ENCODE measurements around the gene ATE1.

ATE1 gene

DNA sequence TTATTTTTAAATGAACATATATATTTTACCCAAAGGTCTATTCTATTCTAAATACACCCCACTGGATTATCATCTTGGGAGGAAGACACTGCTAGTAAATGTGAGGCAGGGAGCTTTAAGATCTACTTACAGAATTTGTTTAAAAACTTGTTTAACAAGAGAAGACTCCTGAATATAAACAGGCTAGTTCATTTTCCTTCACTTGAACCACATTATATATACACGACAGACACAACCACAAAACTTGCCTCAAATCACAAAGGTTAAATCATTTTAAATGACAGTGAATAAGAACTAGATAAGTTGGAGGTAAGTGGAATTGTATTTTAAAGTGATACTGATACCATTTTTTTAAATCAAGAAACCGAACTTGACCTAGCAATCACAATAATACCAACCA is 109.2 kb downstream of the ATE1 start:
- no peak overlapping the region for H3K4me3 ChIP-seq (ENCODE audit: control insufficient read depth, low read depth, low read length)
- DNase-seq (ENCODE audit: low read depth), result no peak
- TF ChIP-seq, protein P1, sequence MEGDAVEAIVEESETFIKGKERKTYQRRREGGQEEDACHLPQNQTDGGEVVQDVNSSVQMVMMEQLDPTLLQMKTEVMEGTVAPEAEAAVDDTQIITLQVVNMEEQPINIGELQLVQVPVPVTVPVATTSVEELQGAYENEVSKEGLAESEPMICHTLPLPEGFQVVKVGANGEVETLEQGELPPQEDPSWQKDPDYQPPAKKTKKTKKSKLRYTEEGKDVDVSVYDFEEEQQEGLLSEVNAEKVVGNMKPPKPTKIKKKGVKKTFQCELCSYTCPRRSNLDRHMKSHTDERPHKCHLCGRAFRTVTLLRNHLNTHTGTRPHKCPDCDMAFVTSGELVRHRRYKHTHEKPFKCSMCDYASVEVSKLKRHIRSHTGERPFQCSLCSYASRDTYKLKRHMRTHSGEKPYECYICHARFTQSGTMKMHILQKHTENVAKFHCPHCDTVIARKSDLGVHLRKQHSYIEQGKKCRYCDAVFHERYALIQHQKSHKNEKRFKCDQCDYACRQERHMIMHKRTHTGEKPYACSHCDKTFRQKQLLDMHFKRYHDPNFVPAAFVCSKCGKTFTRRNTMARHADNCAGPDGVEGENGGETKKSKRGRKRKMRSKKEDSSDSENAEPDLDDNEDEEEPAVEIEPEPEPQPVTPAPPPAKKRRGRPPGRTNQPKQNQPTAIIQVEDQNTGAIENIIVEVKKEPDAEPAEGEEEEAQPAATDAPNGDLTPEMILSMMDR (IDR thresholded peaks at IDR 0.05; ENCODE audit: control insufficient read depth, insufficient read depth, low read depth, low read length, missing control alignments), result no peak

DNA sequence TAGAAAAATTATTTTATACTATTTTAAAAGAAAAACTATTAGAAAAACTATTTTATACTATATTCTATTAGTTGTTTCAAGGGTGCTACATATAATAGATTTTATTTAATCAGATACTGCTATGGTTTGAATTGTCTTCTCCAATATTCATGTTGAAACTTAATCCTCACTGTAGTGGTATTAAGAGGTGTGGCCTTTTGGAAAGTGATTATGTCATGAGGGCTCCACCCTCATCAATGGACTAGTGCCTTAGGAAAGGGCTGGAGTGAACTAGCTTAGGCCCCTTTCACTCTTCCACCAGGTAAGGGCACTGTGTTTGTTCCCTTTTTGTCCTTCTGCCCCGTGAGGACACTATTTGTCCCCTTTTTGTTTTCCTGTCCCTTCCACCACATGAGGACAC is 111.6 kb downstream of the ATE1 start:
- DNase-seq (ENCODE audit: low read depth), result no peak

DNA sequence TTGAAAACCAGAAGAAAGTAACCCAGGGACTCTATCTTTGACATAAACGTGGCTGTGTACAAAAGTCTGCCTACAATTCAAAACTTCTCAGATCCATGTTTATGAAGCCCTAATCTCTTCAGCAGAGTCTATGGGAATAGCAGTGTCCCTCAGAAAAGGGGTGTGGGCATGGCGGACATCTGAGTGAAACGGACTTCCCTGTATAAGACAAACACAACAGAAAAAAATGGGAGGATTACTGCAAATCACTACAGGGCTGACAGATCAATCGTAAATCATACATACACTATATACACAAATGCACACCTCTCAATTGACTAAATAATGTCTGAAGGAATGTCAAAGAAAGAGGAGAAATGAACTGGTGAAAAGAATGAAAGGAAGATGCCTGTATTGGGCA is 114.0 kb downstream of the ATE1 start:
- TF ChIP-seq, protein P1 (IDR thresholded peaks at IDR 0.05; ENCODE audit: control insufficient read depth, insufficient read depth, low read depth, low read length, missing control alignments), result no peak
- DNase-seq (ENCODE audit: low read depth), result no peak
- no peak overlapping the region for H3K4me3 ChIP-seq (ENCODE audit: control insufficient read depth, low read depth, low read length)

More for the DNA sequence above, 111.6 kb downstream of the ATE1 start:
- no peak overlapping the region for H3K4me3 ChIP-seq (ENCODE audit: control insufficient read depth, low read depth, low read length)
- TF ChIP-seq, protein P1 (IDR thresholded peaks at IDR 0.05; ENCODE audit: control insufficient read depth, insufficient read depth, low read depth, low read length, missing control alignments), result no peak

DNA sequence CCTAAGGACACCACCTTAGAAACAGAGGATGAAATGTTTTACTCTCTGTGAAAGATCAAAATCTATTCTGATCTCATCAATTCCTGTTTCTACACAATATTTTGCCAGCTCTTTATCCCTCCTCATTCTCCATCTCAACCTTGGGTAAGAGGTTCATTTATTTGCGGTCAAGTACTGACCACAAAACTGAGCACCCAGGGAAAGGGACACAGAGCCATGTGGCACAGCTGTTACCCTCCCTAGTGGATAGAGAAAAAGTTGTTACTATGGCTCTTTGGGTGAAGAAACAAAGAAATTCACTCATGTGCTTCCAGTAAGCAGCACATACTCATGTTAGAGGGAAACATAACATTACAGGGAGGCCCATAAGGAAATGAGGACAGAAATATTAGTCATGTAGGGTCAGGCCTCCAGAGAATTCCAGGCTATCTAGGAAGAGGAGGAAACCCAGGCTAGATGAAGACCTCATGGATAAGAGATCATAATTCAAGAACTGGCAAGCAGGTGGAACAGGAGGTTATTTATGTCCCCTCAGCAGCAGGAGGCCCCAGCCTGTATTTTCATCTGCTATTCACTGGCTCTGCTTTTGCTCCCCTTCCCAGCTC is 114.5 kb downstream of the ATE1 start:
- H3K4me3 ChIP-seq (ENCODE audit: control insufficient read depth, low read depth, low read length), result no peak overlapping the region
- TF ChIP-seq, protein P1 (IDR thresholded peaks at IDR 0.05; ENCODE audit: control insufficient read depth, insufficient read depth, low read depth, low read length, missing control alignments), result no peak
- no peak for DNase-seq (ENCODE audit: low read depth)

DNA sequence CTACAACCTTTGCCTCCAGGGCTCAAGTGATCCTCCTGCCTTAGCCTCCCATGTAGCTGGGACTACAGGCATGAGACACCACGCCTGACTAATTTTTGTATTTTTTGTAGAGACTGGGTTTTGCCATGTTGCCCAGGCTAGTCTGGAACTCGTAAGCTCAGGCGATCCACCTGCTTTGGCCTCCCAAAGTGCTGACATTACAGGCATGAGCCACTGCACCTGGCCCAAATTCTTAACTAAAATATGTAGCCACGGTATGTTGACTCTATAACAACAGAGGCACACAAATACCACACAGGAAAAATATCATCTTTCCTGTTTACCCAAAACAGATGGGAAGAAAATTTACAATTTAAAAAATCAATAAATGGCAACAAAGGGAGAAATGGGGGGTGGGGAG is 115.8 kb downstream of the ATE1 start:
- TF ChIP-seq, protein P1 (IDR thresholded peaks at IDR 0.05; ENCODE audit: control insufficient read depth, insufficient read depth, low read depth, low read length, missing control alignments), result no peak
- DNase-seq (ENCODE audit: low read depth), result no peak
- H3K4me3 ChIP-seq (ENCODE audit: control insufficient read depth, low read depth, low read length), result no peak overlapping the region

DNA sequence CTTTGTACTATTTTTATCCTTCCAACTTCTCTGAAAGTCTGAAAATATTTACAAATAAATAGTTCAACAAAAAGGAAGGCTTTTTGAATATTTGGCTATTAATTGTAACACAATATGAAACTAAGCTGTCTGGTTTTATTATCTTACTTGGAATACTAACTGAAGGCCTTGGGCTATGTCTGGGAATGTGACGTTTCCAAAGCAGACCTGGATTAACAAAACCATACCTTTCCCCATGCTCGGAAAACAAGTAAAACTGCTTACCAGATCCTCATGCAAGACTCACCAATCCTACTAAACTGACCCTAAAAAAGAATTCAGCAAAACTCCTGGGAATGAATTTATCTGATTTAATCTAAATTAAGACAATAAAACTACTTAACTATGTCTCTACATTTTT is 116.4 kb downstream of the ATE1 start:
- DNase-seq (ENCODE audit: low read depth), result no peak
- H3K4me3 ChIP-seq (ENCODE audit: control insufficient read depth, low read depth, low read length), result no peak overlapping the region
- TF ChIP-seq, protein P1 (IDR thresholded peaks at IDR 0.05; ENCODE audit: control insufficient read depth, insufficient read depth, low read depth, low read length, missing control alignments), result no peak

DNA sequence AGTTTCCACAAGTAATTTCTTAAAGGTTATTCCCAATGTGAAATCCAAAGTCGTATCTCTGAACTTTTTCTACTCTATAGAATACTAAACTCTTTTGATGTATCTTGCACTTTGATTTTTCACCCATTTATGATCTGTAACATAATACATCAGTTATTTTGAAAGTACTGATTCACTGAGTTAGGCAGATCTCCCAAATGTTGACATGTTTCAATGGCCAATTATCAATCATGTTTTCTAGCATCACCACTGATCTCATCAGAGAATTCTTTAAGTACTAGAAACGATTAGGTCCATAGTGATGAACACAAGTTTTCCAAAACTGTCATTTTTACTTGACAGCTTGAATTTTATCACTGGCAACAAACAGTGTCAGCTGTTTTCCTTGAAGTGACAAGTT is 119.0 kb downstream of the ATE1 start:
- TF ChIP-seq, protein P1 (IDR thresholded peaks at IDR 0.05; ENCODE audit: control insufficient read depth, insufficient read depth, low read depth, low read length, missing control alignments), result no peak
- no peak overlapping the region for H3K4me3 ChIP-seq (ENCODE audit: control insufficient read depth, low read depth, low read length)
- DNase-seq (ENCODE audit: low read depth), result no peak

All from AG09309 (cell line).